SK-N-SH (cell line): Measurements from ENCODE around the gene KAT8. TPM values are rescaled to one million over a fixed set of nuclear protein-coding genes. Genes with fewer than 3 reads are reported as not detected.

ENCODE experiments used
- CTCF ChIA-PET: fragments of 300-600, 350-600 bp; formaldehyde crosslinking; extraction: SDS; loops from one replicate; lab custom pipeline; 2021; lab: Yijun Ruan, JAX
- POLR2A ChIA-PET: fragments of 350-600 bp; sonication (Branson Sonifier 250); formaldehyde crosslinking; extraction: SDS; loops from one replicate; lab custom pipeline; 2020; ENCODE audit warnings: antibody characterized with exemption, inconsistent platforms; lab: Yijun Ruan, JAX
- DNase-seq: peaks from one replicate; pipeline ENCODE4 v3.0.0; 2012
- H2AFZ ChIP-seq: fragments of 200-600 bp; sonication (generic); 2 replicates; pipeline ENCODE4 v1.8.1; 2016; ENCODE audit warnings: antibody characterized with exemption, mild to moderate bottlenecking, low read depth
- H3F3A ChIP-seq: fragments of 200-600 bp; sonication (generic); replicated peaks from 2 replicates; pipeline ENCODE3; 2016; ENCODE audit warnings: antibody characterized with exemption, mild to moderate bottlenecking; ENCODE audit not compliant: insufficient read depth
- H3K27ac ChIP-seq, 2 experiments: fragments of 200-500 bp in 1 of 2; fragments of 200-600 bp in 1 of 2; sonication (Bioruptor generic) in 1 of 2; sonication (generic), shearing (Covaris generic) in 1 of 2; 2 replicates each; pipeline versions ENCODE4 v1.5.1 to v1.6.1; 2014 to 2016; ENCODE audit warnings: low read depth in 2 of 2, inconsistent platforms in 1 of 2, low read length in 1 of 2, mild to moderate bottlenecking in 1 of 2, mixed read lengths in 1 of 2
- H3K27me3 ChIP-seq: fragments of 200-600 bp; sonication (generic), shearing (Covaris generic); 2 replicates; pipeline ENCODE4 v1.6.1; 2016; ENCODE audit warnings: mixed run types; ENCODE audit not compliant: insufficient read depth
- H3K36me3 ChIP-seq, 2 experiments: fragments of 200-500 bp in 1 of 2; fragments of 200-600 bp in 1 of 2; sonication (Bioruptor generic) in 1 of 2; sonication (generic) in 1 of 2; replicated peaks in 1 of 2; 2 replicates each; pipeline versions ENCODE3 to v1.5.1; 2014 to 2016; ENCODE audit warnings: low read length in 1 of 2, mild to moderate bottlenecking in 1 of 2; ENCODE audit not compliant: insufficient read depth in 2 of 2, control insufficient read depth in 1 of 2
- H3K4me1 ChIP-seq, 2 experiments: fragments of 200-500 bp in 1 of 2; fragments of 200-600 bp in 1 of 2; sonication (Bioruptor generic) in 1 of 2; sonication (generic), shearing (Covaris generic) in 1 of 2; 2 replicates each; pipeline versions ENCODE4 v1.5.1 to v1.6.1; 2014 to 2016; ENCODE audit warnings: low read depth in 1 of 2, low read length in 1 of 2, mixed run types in 1 of 2; ENCODE audit not compliant: insufficient read depth in 2 of 2, control insufficient read depth in 1 of 2
- H3K4me2 ChIP-seq: fragments of 200-600 bp; sonication (generic), shearing (Covaris generic); 2 replicates; pipeline ENCODE4 v1.6.1; 2017; ENCODE audit warnings: mixed run types
- H3K4me3 ChIP-seq, 2 experiments: fragments of 200-500 bp in 1 of 2; fragments of 200-600 bp in 1 of 2; sonication (Bioruptor generic) in 1 of 2; sonication (generic), shearing (Covaris generic) in 1 of 2; 2 replicates each; pipeline versions ENCODE4 v1.5.1 to v1.8.1; 2014 to 2016; ENCODE audit warnings: low read depth in 2 of 2, inconsistent platforms in 1 of 2, low read length in 1 of 2, mild to moderate bottlenecking in 1 of 2, mixed read lengths in 1 of 2, moderate library complexity in 1 of 2
- H3K79me2 ChIP-seq: fragments of 200-600 bp; sonication (generic); 2 replicates; pipeline ENCODE4 v1.8.1; 2017; ENCODE audit warnings: mild to moderate bottlenecking; ENCODE audit not compliant: insufficient read depth
- H3K9ac ChIP-seq: fragments of 200-600 bp; sonication (generic); 2 replicates; pipeline ENCODE4 v1.6.1; 2017; ENCODE audit warnings: mixed run types
- H3K9me2 ChIP-seq: fragments of 200-600 bp; sonication (generic); 2 replicates; pipeline ENCODE4 v1.6.1; 2017; ENCODE audit warnings: mixed run types
- H3K9me3 ChIP-seq: fragments of 200-600 bp; sonication (generic); 2 replicates; pipeline ENCODE4 v1.6.1; 2017; ENCODE audit warnings: mixed run types, mild to moderate bottlenecking, moderate library complexity
- H4K20me1 ChIP-seq: fragments of 200-600 bp; sonication (generic); 2 replicates; pipeline ENCODE4 v1.6.1; 2017; ENCODE audit warnings: mild to moderate bottlenecking, mixed run types; ENCODE audit not compliant: insufficient read depth
- EP300 ChIP-seq, 2 experiments: IDR thresholded peaks; 2 replicates each; pipeline versions ENCODE4 v1.4.0 to v1.6.1; 2012; ENCODE audit warnings: borderline replicate concordance in 1 of 2, low read depth in 1 of 2, low read length in 1 of 2
- EZH2phosphoT487 ChIP-seq: fragments of 200-600 bp; sonication (generic); IDR thresholded peaks from 2 replicates; pipeline ENCODE4 v1.6.1; 2017; ENCODE audit warnings: low read depth, mixed run types, mild to moderate bottlenecking, antibody characterized with exemption, moderate library complexity, borderline replicate concordance
- FOSL2 ChIP-seq: IDR thresholded peaks from 2 replicates; pipeline ENCODE4 v1.4.0; 2012; ENCODE audit warnings: low read depth, mild to moderate bottlenecking, moderate library complexity, borderline replicate concordance
- FOXJ3 ChIP-seq: sonication (generic); formaldehyde crosslinking; IDR thresholded peaks from 2 replicates; pipeline ENCODE4 v1.5.1; 2020; ENCODE audit warnings: mild to moderate bottlenecking, missing genetic modification reagents
- FOXM1 ChIP-seq: IDR thresholded peaks from 2 replicates; pipeline ENCODE4 v1.4.0; 2012; ENCODE audit warnings: low read depth, mild to moderate bottlenecking
- GABPA ChIP-seq: IDR thresholded peaks from 2 replicates; pipeline ENCODE4 v1.4.0; 2012; ENCODE audit warnings: low read depth, mild to moderate bottlenecking
- IRF3 ChIP-seq: fragments of 150-350 bp; IDR thresholded peaks from 2 replicates; pipeline ENCODE4 v1.6.1; 2016; ENCODE audit warnings: mild to moderate bottlenecking, low read depth, low read length
- NFIC ChIP-seq: IDR thresholded peaks from 2 replicates; pipeline ENCODE4 v1.4.0; 2012; ENCODE audit warnings: borderline replicate concordance
- POLR2AphosphoS5 ChIP-seq: IDR thresholded peaks from 2 replicates; pipeline ENCODE4 v1.6.1; 2012; ENCODE audit warnings: low read depth, low read length
- RAD21 ChIP-seq: IDR thresholded peaks from 2 replicates; pipeline ENCODE4 v1.6.1; 2012; ENCODE audit warnings: mild to moderate bottlenecking, low read length
- SIN3A ChIP-seq: IDR thresholded peaks from 2 replicates; pipeline ENCODE4 v1.6.1; 2012; ENCODE audit warnings: low read depth, mild to moderate bottlenecking, low read length, moderate library complexity, borderline replicate concordance
- TAF1 ChIP-seq: IDR thresholded peaks from 2 replicates; pipeline ENCODE4 v1.6.1; 2012; ENCODE audit warnings: low read depth, mild to moderate bottlenecking, low read length, moderate library complexity, borderline replicate concordance
- TEAD4 ChIP-seq: IDR thresholded peaks from 2 replicates; pipeline ENCODE4 v1.4.0; 2012; ENCODE audit warnings: mild to moderate bottlenecking, borderline replicate concordance; ENCODE audit not compliant: insufficient read depth
- YY1 ChIP-seq: IDR thresholded peaks from 2 replicates; pipeline ENCODE4 v1.4.0; 2012; ENCODE audit warnings: low read depth, mild to moderate bottlenecking
- WGBS: methylation state at CpG from one replicate; pipeline ENCODE4 v1.1.6; 2017; ENCODE audit warnings: low lambda C conversion rate; 5-methylcytosine and 5-hydroxymethylcytosine counted together
- polyA plus RNA-seq, 3 experiments: library from polyadenylated mRNA; depleted of rRNA; stranded (reverse); fragments of >200 nt; gene quantifications; 2 replicates each; pipeline ENCODE4 v1.2.3, GENCODE V29; 2012
- TF ChIP-seq, protein P1 (sequence below): IDR thresholded peaks from 2 replicates; pipeline ENCODE4 v1.6.1; 2012; ENCODE audit warnings: mild to moderate bottlenecking, low read depth, low read length, moderate library complexity
- TF ChIP-seq, protein P2 (sequence below): fragments of 200-600 bp; sonication (generic); IDR thresholded peaks from 2 replicates; pipeline ENCODE4 v1.6.1; 2017; ENCODE audit warnings: antibody characterized with exemption, mild to moderate bottlenecking, moderate library complexity
- TF ChIP-seq, protein P3 (sequence below): IDR thresholded peaks from 2 replicates; pipeline ENCODE4; 2012

The KAT8 gene
- polyA plus RNA-seq, 1 of the 3 experiments (the other 2 are of a cell fraction): 52.0 TPM

DNA sequence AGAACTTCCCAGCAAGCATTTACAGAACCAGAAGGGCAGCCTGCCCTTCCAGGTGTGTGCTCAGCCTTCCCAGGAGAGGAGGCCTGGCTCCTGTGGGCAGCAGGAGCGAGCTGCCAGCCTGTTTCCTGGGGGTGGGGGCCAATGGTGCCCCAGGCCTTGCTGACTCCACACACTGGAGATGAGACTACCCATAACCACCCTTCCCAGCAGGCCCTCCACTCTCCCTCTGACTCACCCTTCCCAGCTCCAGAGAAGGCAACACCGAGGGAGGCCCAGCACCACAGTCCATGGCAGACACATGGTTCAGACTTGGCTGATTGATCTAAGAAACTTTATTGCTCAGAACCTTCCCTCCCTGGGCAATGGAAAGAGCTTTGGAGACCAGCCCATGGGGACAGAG lies 26.9 kb upstream of the KAT8 start:
- peak overlapping the region in 1 of 2 experiments; percentile 38; a peak in 2 of 4 replicates for H3K27ac ChIP-seq

DNA sequence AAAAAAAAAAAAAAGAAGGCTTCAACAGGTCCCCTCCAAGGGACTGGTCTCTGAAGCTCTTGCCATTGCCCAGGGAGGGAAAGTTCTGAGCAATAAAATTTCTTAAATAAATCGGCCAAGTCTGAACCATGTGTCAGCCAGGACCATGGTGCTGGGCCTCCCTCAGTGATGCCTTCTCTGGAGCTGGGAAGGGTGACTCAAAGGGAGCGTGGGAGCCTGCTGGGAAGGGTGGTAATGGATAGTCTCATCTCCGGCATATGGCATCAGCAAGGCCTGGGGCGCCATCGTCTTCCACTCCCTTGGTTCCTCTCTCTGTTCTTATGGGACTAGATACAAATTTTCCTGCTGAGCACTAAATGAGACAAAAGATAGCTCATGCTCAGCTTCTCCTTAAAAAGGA lies 25.1 kb upstream of the KAT8 start:
- Histone ChIP-seq H3K9me3 (no peaks in the 10 kb centered on the region), H3F3A (no peaks in the 10 kb centered on the region), H3K9me2 (no peaks in the 10 kb centered on the region), H3K79me2 (peaks cover 56% of the 10 kb centered on the region), H3K36me3 (peaks cover 0 to 10% of the 10 kb centered on the region in 2 experiments), H3K9ac (no peak overlapping the region), H3K4me3 (no peak overlapping the region), H3K27me3 (no peaks in the 10 kb centered on the region), H3K4me1 (peaks cover 4 to 16% of the 10 kb centered on the region in 2 experiments; a peak in 2 of 4 replicates), H3K27ac (peak overlapping the region in 1 of 2 experiments; percentile 44; a peak in 2 of 4 replicates), H4K20me1 (peaks cover 7% of the 10 kb centered on the region; the same call in 1 of the 2 replicates), H2AFZ (no peak overlapping the region), H3K4me2 (peak overlapping the region; percentile 100; the same call in 1 of the 2 replicates)
- 80% methylated on average over 5 of the region's 5 CpGs for WGBS
- no peak for DNase-seq
- POLR2A ChIA-PET: interaction anchor here (0.6 to 1.1 kb wide), 5 partner anchors 8 to 59 kb away, joined by 3 to 11 read pairs (median 3); partner anchors contain the start of genes KAT8, STX4, ZNF646 and ZNF668
- CTCF ChIA-PET: interaction anchor here (0.8 to 2.6 kb wide), 4 partner anchors 50 to 108 kb away, joined by 3 to 13 read pairs (median 3); partner anchors contain the start of gene HSD3B7
- TF ChIP-seq GABPA: no peak
- TF ChIP-seq FOXJ3: no peak
- TF ChIP-seq EZH2phosphoT487: no peak
- TF ChIP-seq, protein P1, sequence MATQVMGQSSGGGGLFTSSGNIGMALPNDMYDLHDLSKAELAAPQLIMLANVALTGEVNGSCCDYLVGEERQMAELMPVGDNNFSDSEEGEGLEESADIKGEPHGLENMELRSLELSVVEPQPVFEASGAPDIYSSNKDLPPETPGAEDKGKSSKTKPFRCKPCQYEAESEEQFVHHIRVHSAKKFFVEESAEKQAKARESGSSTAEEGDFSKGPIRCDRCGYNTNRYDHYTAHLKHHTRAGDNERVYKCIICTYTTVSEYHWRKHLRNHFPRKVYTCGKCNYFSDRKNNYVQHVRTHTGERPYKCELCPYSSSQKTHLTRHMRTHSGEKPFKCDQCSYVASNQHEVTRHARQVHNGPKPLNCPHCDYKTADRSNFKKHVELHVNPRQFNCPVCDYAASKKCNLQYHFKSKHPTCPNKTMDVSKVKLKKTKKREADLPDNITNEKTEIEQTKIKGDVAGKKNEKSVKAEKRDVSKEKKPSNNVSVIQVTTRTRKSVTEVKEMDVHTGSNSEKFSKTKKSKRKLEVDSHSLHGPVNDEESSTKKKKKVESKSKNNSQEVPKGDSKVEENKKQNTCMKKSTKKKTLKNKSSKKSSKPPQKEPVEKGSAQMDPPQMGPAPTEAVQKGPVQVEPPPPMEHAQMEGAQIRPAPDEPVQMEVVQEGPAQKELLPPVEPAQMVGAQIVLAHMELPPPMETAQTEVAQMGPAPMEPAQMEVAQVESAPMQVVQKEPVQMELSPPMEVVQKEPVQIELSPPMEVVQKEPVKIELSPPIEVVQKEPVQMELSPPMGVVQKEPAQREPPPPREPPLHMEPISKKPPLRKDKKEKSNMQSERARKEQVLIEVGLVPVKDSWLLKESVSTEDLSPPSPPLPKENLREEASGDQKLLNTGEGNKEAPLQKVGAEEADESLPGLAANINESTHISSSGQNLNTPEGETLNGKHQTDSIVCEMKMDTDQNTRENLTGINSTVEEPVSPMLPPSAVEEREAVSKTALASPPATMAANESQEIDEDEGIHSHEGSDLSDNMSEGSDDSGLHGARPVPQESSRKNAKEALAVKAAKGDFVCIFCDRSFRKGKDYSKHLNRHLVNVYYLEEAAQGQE: no peak
- TF ChIP-seq, protein P2, sequence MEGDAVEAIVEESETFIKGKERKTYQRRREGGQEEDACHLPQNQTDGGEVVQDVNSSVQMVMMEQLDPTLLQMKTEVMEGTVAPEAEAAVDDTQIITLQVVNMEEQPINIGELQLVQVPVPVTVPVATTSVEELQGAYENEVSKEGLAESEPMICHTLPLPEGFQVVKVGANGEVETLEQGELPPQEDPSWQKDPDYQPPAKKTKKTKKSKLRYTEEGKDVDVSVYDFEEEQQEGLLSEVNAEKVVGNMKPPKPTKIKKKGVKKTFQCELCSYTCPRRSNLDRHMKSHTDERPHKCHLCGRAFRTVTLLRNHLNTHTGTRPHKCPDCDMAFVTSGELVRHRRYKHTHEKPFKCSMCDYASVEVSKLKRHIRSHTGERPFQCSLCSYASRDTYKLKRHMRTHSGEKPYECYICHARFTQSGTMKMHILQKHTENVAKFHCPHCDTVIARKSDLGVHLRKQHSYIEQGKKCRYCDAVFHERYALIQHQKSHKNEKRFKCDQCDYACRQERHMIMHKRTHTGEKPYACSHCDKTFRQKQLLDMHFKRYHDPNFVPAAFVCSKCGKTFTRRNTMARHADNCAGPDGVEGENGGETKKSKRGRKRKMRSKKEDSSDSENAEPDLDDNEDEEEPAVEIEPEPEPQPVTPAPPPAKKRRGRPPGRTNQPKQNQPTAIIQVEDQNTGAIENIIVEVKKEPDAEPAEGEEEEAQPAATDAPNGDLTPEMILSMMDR: no peak
- no peak for TF ChIP-seq TAF1
- no peak for TF ChIP-seq NFIC
- TF ChIP-seq IRF3: no peak
- TF ChIP-seq YY1: no peak
- TF ChIP-seq TEAD4: no peak
- TF ChIP-seq, protein P3, sequence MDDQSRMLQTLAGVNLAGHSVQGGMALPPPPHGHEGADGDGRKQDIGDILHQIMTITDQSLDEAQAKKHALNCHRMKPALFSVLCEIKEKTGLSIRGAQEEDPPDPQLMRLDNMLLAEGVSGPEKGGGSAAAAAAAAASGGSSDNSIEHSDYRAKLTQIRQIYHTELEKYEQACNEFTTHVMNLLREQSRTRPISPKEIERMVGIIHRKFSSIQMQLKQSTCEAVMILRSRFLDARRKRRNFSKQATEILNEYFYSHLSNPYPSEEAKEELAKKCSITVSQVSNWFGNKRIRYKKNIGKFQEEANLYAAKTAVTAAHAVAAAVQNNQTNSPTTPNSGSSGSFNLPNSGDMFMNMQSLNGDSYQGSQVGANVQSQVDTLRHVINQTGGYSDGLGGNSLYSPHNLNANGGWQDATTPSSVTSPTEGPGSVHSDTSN: no peak
- TF ChIP-seq FOXM1: no peak
- no peak for TF ChIP-seq EP300 (IDR thresholded peaks at IDR 0.05; ENCODE audit: borderline replicate concordance in 1 of 2, low read depth in 1 of 2, low read length in 1 of 2)
- no peak for TF ChIP-seq SIN3A
- no peak for TF ChIP-seq POLR2AphosphoS5

More for the DNA sequence above, 26.9 kb upstream of the KAT8 start:
- Histone ChIP-seq H3K4me2 (0 out of 2 replicates have a peak overlapping the region, but pooled peaks have one; percentile 1), H3K27me3 (no peaks in the 10 kb centered on the region), H3F3A (no peaks in the 10 kb centered on the region), H3K4me3 (no peak overlapping the region), H4K20me1 (peaks cover 7% of the 10 kb centered on the region; the same call in 1 of the 2 replicates), H3K9me2 (no peaks in the 10 kb centered on the region), H3K9ac (no peak overlapping the region), H3K9me3 (no peaks in the 10 kb centered on the region), H3K36me3 (peaks cover 7 to 11% of the 10 kb centered on the region in 2 experiments), H3K4me1 (peaks cover 4 to 16% of the 10 kb centered on the region in 2 experiments; a peak in 2 of 4 replicates), H3K79me2 (peaks cover 56% of the 10 kb centered on the region), H2AFZ (no peak overlapping the region)
- 63% methylated on average over 2 of the region's 2 CpGs for WGBS
- POLR2A ChIA-PET: no interaction called here
- DNase-seq: no peak
- CTCF ChIA-PET: no interaction called here
- TF ChIP-seq FOSL2 (peak; percentile 33; the same call in 1 of the 2 replicates), RAD21 (no peak), TEAD4 (no peak)
